Mesothelial cell of epicardium (in vitro differentiated cells): Measurements from ENCODE around the gene PDE3B. TPM values are rescaled to one million over a fixed set of nuclear protein-coding genes. Genes with fewer than 3 reads are reported as not detected.
"Not testable (repeated sequence)": the region's sequence is repeated elsewhere in the genome, so short reads cannot be mapped to it uniquely, and the experiment has no call there.

Experiments
- DNase-seq, 2 experiments: peaks; one replicate each; pipeline ENCODE4 v3.0.0; 2021; ENCODE audit warnings: low spot score in 2 of 2; ENCODE audit not compliant: unreplicated experiment in 2 of 2
- H3K27ac Mint-ChIP-seq: 2 replicates; pipeline ENCODE4 v1.8.0; 2021; ENCODE audit warnings: mixed read lengths
- H3K27me3 Mint-ChIP-seq: 2 replicates; pipeline ENCODE4 v1.8.0; 2021; ENCODE audit warnings: low read depth, mixed read lengths
- H3K36me3 Mint-ChIP-seq: 2 replicates; pipeline ENCODE4 v1.8.0; 2021; ENCODE audit warnings: mixed read lengths
- H3K4me1 Mint-ChIP-seq: 2 replicates; pipeline ENCODE4 v1.8.0; 2021; ENCODE audit warnings: mixed read lengths
- H3K4me3 Mint-ChIP-seq: 2 replicates; pipeline ENCODE4 v1.8.0; 2021; ENCODE audit warnings: mild to moderate bottlenecking, moderate library complexity, mixed read lengths
- H3K9me3 Mint-ChIP-seq: 2 replicates; pipeline ENCODE4 v1.8.0; 2021; ENCODE audit warnings: mixed read lengths
- CTCF ChIP-seq: fragments of 200-600 bp; sonication (generic); IDR thresholded peaks from one replicate; pipeline ENCODE4 v1.5.0; 2021; ENCODE audit warnings: antibody characterized with exemption; ENCODE audit not compliant: unreplicated experiment
- total RNA-seq: library from RNA; stranded (reverse); gene quantifications from 3 replicates; pipeline ENCODE4 v1.2.1, GENCODE V29; 2021

The PDE3B gene
- total RNA-seq, 1 donor from 2014 or later, result 12.3 TPM

- Mint-ChIP-seq H3K4me3 (no peak overlapping the region), H3K27me3 (no peaks in the 10 kb centered on the region), H3K4me1 (peaks cover 3% of the 10 kb centered on the region), H3K27ac (no peak overlapping the region), H3K36me3 (peaks cover 10% of the 10 kb centered on the region), H3K9me3 (peaks cover 5% of the 10 kb centered on the region)
- DNase-seq, result no peak
- no peak for TF ChIP-seq CTCF
Measured at GRCh38 chr11:14858404-14858803, 214.8 kb downstream of the PDE3B start.

GRCh38 chr11:14860511-14860910, 216.9 kb downstream of the PDE3B start:
- H3K27ac Mint-ChIP-seq, result no peak overlapping the region
- H3K36me3 Mint-ChIP-seq, result peaks cover 26% of the 10 kb centered on the region
- H3K27me3 Mint-ChIP-seq, result no peaks in the 10 kb centered on the region
- H3K4me3 Mint-ChIP-seq, result no peak overlapping the region
- no peak for TF ChIP-seq CTCF
- H3K9me3 Mint-ChIP-seq, result peaks cover 22% of the 10 kb centered on the region
- DNase-seq, result no peak
- H3K4me1 Mint-ChIP-seq, result peaks cover 3% of the 10 kb centered on the region

- no peak for TF ChIP-seq CTCF
- peaks cover 3% of the 10 kb centered on the region for H3K4me1 Mint-ChIP-seq
- peaks cover 22% of the 10 kb centered on the region for H3K9me3 Mint-ChIP-seq
- no peaks in the 10 kb centered on the region for H3K27me3 Mint-ChIP-seq
- H3K36me3 Mint-ChIP-seq, result peaks cover 26% of the 10 kb centered on the region
- H3K27ac Mint-ChIP-seq, result no peak overlapping the region
- DNase-seq, result no peak
- H3K4me3 Mint-ChIP-seq, result no peak overlapping the region
Measured at GRCh38 chr11:14861680-14862079, 218.1 kb downstream of the PDE3B start.

DNA sequence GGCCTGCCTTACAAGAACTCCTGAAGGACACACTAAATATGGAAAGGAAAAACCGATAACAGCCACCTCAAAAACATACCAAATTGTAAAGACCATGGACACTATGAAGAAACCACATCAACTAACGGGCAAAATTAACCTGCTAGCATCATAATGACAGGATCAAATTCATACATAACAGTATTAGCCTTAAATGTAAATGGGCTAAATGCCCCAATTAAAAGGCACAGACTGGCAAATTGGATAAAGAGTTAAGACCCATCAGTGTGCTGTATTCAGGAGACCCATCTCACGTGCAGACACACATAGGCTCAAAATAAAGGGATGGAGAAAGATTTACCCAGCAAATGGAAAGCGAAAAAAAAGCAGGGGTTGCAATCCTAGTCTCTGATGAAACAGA, 220.2 kb downstream of the PDE3B start:
- not testable (repeated sequence) for H3K27me3 Mint-ChIP-seq, DNase-seq, H3K27ac Mint-ChIP-seq, H3K4me3 Mint-ChIP-seq, H3K4me1 Mint-ChIP-seq
- peaks cover 22% of the 10 kb centered on the region for H3K9me3 Mint-ChIP-seq
- H3K36me3 Mint-ChIP-seq, result peaks cover 30% of the 10 kb centered on the region

- no peaks in the 10 kb centered on the region for H3K27me3 Mint-ChIP-seq
- H3K9me3 Mint-ChIP-seq, result no peaks in the 10 kb centered on the region
- H3K4me3 Mint-ChIP-seq, result no peak overlapping the region
- no peaks in the 10 kb centered on the region for H3K4me1 Mint-ChIP-seq
- DNase-seq, result no peak
- H3K27ac Mint-ChIP-seq, result no peak overlapping the region
- peaks cover 4% of the 10 kb centered on the region for H3K36me3 Mint-ChIP-seq
- TF ChIP-seq CTCF, result no peak
Measured at GRCh38 chr11:14872032-14872431, 228.4 kb downstream of the PDE3B start.

DNA sequence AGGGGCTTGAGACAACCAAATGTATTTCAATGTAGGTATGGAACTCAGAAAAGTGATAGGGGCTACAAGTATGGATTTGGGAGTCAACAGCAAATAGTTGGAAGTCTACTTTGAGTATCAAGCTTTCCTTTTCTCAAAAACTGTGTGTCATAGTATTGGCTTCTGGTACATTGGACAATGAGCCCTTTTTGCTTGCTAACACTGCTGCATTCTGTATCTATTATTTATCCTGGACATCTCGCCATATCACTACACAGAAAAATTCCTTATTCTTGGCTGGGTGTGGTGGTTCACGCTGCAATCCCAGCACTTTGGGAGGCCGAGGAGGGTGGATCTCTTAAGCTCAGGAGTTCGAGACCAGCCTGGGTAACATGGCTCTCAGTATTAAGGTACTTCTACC, 230.0 kb downstream of the PDE3B start:
- TF ChIP-seq CTCF, result no peak
- DNase-seq, result no peak
- H3K27ac Mint-ChIP-seq, result no peak overlapping the region

More for the DNA sequence above, 230.0 kb downstream of the PDE3B start:
- no peaks in the 10 kb centered on the region for H3K27me3 Mint-ChIP-seq
- no peaks in the 10 kb centered on the region for H3K4me1 Mint-ChIP-seq
- H3K36me3 Mint-ChIP-seq, result peaks cover 4% of the 10 kb centered on the region
- H3K9me3 Mint-ChIP-seq, result no peaks in the 10 kb centered on the region
- no peak overlapping the region for H3K4me3 Mint-ChIP-seq
